GM23338 (cell line): ENCODE results near the gene SMAD3.

Source experiments
- CREB1 ChIP-seq: fragments of 250-450 bp; sonication (Bioruptor Pico); IDR thresholded peaks from 2 replicates; pipeline ENCODE4 v1.5.0; 2020; ENCODE audit warnings: low read depth, mild to moderate bottlenecking, moderate library complexity
- CTCF ChIP-seq, 2 experiments: fragments of 200-600 bp in 1 of 2; sonication (generic) in 1 of 2; conservative IDR thresholded peaks; 2 replicates each; pipeline versions ENCODE4 v1.5.1 to v1.6.1; 2016 to 2017; ENCODE audit warnings: antibody characterized with exemption in 2 of 2, low read depth in 2 of 2, mild to moderate bottlenecking in 2 of 2, moderate library complexity in 1 of 2
- EZH2 ChIP-seq: fragments of 200-600 bp; sonication (generic); IDR thresholded peaks from one replicate; pipeline ENCODE4 v1.8.0; 2017; ENCODE audit warnings: antibody characterized with exemption, mild to moderate bottlenecking, low read depth; ENCODE audit not compliant: unreplicated experiment
- POLR2AphosphoS5 ChIP-seq: IDR thresholded peaks from 2 replicates; pipeline ENCODE4 v1.6.1; 2016; ENCODE audit warnings: antibody characterized with exemption, low read depth
- REST ChIP-seq: IDR thresholded peaks from one replicate; pipeline ENCODE4 v1.6.1; 2018; ENCODE audit warnings: antibody characterized with exemption; ENCODE audit not compliant: unreplicated experiment

- TF ChIP-seq REST (no peak), CTCF (conservative IDR thresholded peaks at IDR 0.05; ENCODE audit: low read depth in 2 of 2) (no peak), CREB1 (CRISPR knock-in tag) (no peak), EZH2 (no peak), POLR2AphosphoS5 (no peak)
These were observed 118.2 kb downstream of the SMAD3 start for GRCh38 chr15:67183443-67184169.
